ENCODE data around the gene CDC26. TPM values are rescaled to one million over a fixed set of nuclear protein-coding genes. Genes with fewer than 3 reads are reported as not detected.
"Not testable (repeated sequence)": the region's sequence is repeated elsewhere in the genome, so short reads cannot be mapped to it uniquely, and the experiment has no call there.

Gene CDC26
- total and polyA plus RNA-seq, 4 donors = 19.0 to 41.8 (median 23.8) TPM

DNA sequence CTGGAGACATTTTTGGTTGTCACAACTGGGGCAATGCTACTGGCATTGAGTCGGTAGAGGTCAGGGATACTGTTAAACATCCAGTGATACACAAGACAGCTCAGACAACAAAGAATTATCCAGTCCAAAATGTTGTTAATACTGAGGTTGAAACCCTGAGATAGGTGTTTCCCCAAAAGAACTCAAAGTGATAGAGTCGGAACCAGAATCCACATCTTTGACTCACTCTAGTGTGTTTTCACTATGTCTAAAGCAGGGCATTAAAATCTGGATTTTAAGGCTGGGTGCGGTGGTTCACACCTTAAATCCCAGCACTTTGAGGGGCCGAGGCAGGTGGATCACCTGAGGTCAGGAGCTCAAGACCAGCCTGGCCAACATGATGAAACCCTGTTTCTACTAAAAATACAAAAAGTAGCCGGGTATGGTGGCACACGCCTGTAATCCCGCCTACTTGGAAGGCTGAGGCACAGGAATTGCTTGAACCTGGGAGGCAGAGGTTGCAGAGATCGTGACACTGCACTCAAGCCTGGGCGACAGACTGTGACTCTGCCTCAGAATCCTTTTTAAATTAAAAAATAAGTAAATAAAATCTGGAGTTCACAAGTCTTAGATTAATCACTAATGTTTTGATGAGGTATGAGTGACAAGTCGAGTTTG, 37.0 kb downstream of the CDC26 start:
- H3K27ac ChIP-seq (ENCODE audit: low read depth in 1 of 2, low read length in 1 of 2) = no peak overlapping the region
- H3K36me3 ChIP-seq (ENCODE audit: control insufficient read depth in 4 of 4, insufficient read depth in 4 of 4, low read length in 4 of 4) = no peaks in the 10 kb centered on the region
- DNase-seq = no peak
- no peak for ATAC-seq (ENCODE audit: insufficient read depth, low FRiP score)
- H3K4me3 ChIP-seq = no peak overlapping the region
- no peaks in the 10 kb centered on the region for H3K9me3 ChIP-seq (ENCODE audit: control insufficient read depth in 4 of 4, insufficient read depth in 3 of 4, low read length in 3 of 4)
- no peaks in the 10 kb centered on the region for H3K27me3 ChIP-seq (ENCODE audit: control insufficient read depth in 3 of 3, insufficient read depth in 3 of 3, low read length in 2 of 3)
- TF ChIP-seq, protein P1, sequence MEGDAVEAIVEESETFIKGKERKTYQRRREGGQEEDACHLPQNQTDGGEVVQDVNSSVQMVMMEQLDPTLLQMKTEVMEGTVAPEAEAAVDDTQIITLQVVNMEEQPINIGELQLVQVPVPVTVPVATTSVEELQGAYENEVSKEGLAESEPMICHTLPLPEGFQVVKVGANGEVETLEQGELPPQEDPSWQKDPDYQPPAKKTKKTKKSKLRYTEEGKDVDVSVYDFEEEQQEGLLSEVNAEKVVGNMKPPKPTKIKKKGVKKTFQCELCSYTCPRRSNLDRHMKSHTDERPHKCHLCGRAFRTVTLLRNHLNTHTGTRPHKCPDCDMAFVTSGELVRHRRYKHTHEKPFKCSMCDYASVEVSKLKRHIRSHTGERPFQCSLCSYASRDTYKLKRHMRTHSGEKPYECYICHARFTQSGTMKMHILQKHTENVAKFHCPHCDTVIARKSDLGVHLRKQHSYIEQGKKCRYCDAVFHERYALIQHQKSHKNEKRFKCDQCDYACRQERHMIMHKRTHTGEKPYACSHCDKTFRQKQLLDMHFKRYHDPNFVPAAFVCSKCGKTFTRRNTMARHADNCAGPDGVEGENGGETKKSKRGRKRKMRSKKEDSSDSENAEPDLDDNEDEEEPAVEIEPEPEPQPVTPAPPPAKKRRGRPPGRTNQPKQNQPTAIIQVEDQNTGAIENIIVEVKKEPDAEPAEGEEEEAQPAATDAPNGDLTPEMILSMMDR (IDR thresholded peaks at IDR 0.05; ENCODE audit: control extremely low read depth, extremely low read depth) = no peak
- WGBS, 2 donors = 92% methylated on average over 10 of the region's 10 CpGs
- H3K9ac ChIP-seq (ENCODE audit: insufficient read depth in 1 of 2, low read length in 2 of 2) = no peak overlapping the region
- peaks cover 3 to 10% (median 5%) of the 10 kb centered on the region in 5 donors for H3K4me1 ChIP-seq (ENCODE audit: control insufficient read depth in 5 of 5, insufficient read depth in 5 of 5, low read length in 5 of 5)

DNA sequence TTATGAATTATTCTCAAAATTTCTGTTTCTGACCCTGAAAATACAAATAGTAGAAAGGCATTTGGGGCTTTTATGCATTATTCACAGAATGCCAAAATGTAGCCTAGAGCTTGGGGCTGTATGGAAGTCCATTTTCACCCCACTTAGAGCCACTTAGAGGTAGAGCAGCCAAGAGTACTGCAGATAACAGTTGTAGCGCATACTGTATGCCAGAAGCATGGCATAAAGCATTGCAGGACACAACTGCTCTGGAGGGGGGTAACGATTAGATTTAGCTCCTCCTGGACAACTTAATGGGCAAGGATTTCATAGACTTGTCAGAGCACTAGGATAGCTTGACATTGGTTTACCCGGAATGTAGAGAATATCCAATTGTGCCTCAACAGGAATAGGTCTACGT, 38.3 kb downstream of the CDC26 start:
- no peak for ATAC-seq (ENCODE audit: insufficient read depth, low FRiP score)

DNA sequence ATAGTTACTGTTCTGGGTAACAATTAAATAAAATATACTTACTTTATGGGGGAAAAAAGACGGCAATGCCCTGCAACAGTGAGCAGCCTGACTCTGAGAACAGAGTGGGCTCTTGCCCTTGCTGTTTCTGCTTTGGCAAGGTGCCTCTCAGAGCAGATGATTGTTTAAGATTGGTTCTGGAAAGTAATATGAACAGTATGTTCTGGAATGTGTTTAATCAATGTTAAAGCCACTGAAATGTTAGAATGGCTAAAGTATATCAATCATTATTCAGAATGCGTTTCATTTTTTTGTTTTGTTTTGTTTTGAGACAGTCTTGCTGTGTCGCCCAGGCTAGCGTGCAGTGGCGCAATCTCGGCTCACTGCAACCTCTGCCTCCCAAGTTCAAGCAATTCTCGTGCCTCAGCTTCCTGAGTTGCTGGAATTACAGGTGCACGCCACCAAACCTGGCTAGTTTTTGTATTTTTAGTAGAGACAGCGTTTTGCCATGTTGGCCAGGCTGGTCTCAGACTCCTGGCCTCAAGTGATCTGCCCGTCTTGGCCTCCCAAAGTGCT, 39.6 kb downstream of the CDC26 start:
- 58 to 73% methylated on average over 10 of the region's 10 CpGs for WGBS, 2 donors

More for the DNA sequence above, 38.3 kb downstream of the CDC26 start:
- DNase-seq = no peak
- Histone ChIP-seq H3K4me1 (ENCODE audit: control insufficient read depth in 5 of 5, insufficient read depth in 5 of 5, low read length in 5 of 5) (peaks cover 3 to 13% (median 9%) of the 10 kb centered on the region in 5 donors), H3K4me3 (no peak overlapping the region), H3K9me3 (ENCODE audit: control insufficient read depth in 4 of 4, insufficient read depth in 3 of 4, low read length in 3 of 4) (no peaks in the 10 kb centered on the region), H3K9ac (ENCODE audit: insufficient read depth in 1 of 2, low read length in 2 of 2) (no peak overlapping the region), H3K27me3 (ENCODE audit: control insufficient read depth in 3 of 3, insufficient read depth in 3 of 3, low read length in 2 of 3) (no peaks in the 10 kb centered on the region), H3K27ac (ENCODE audit: low read depth in 1 of 2, low read length in 1 of 2) (no peak overlapping the region), H3K36me3 (ENCODE audit: control insufficient read depth in 4 of 4, insufficient read depth in 4 of 4, low read length in 4 of 4) (no peaks in the 10 kb centered on the region)
- TF ChIP-seq, protein P1 (IDR thresholded peaks at IDR 0.05; ENCODE audit: control extremely low read depth, extremely low read depth) = no peak
- 91 to 94% methylated on average over 4 of the region's 4 CpGs for WGBS, 2 donors

DNA sequence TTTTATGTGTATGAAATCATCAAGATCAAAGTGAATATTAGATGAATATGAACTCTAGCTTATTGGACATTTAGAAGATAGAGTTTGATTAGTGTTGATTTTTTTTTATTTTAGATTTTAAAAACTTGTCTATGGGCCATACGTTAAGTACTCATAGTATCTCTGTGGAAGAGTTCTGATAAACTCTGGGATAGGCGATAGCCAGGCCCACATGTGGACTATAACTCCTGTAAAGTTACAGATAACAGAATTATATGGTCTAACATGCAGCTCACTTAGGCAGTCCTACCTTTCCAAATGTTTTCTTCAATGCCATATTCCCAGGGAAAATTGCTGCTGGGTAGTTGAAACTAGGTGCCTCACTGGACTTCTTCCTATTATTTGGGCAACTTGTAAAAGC, 43.7 kb downstream of the CDC26 start:
- H3K27me3 ChIP-seq (ENCODE audit: control insufficient read depth in 3 of 3, insufficient read depth in 3 of 3, low read length in 2 of 3) = no peaks in the 10 kb centered on the region
- peaks cover 0 to 2% (median 0%) of the 10 kb centered on the region in 4 donors for H3K36me3 ChIP-seq (ENCODE audit: control insufficient read depth in 4 of 4, insufficient read depth in 4 of 4, low read length in 4 of 4)
- no peak overlapping the region for H3K27ac ChIP-seq (ENCODE audit: low read depth in 1 of 2, low read length in 1 of 2)
- peaks cover 0 to 13% (median 7%) of the 10 kb centered on the region in 5 donors for H3K4me1 ChIP-seq (ENCODE audit: control insufficient read depth in 5 of 5, insufficient read depth in 5 of 5, low read length in 5 of 5)
- no peak for DNase-seq
- no peak overlapping the region for H3K4me3 ChIP-seq
- H3K9ac ChIP-seq (ENCODE audit: insufficient read depth in 1 of 2, low read length in 2 of 2) = no peak overlapping the region
- WGBS, 2 donors = 98 to 100% methylated on average over 2 of the region's 2 CpGs
- no peaks in the 10 kb centered on the region for H3K9me3 ChIP-seq (ENCODE audit: control insufficient read depth in 4 of 4, insufficient read depth in 3 of 4, low read length in 3 of 4)
- TF ChIP-seq, protein P1 (IDR thresholded peaks at IDR 0.05; ENCODE audit: control extremely low read depth, extremely low read depth) = no peak
- no peak for ATAC-seq (ENCODE audit: insufficient read depth, low FRiP score)

More for the DNA sequence above, 39.6 kb downstream of the CDC26 start:
- H3K4me3 ChIP-seq; H3K9ac ChIP-seq (ENCODE audit: insufficient read depth in 1 of 2, low read length in 2 of 2); ATAC-seq (ENCODE audit: insufficient read depth, low FRiP score); H3K27me3 ChIP-seq (ENCODE audit: control insufficient read depth in 3 of 3, insufficient read depth in 3 of 3, low read length in 2 of 3); H3K36me3 ChIP-seq (ENCODE audit: control insufficient read depth in 4 of 4, insufficient read depth in 4 of 4, low read length in 4 of 4); DNase-seq; H3K27ac ChIP-seq (ENCODE audit: low read depth in 1 of 2, low read length in 1 of 2); H3K9me3 ChIP-seq (ENCODE audit: control insufficient read depth in 4 of 4, insufficient read depth in 3 of 4, low read length in 3 of 4): not testable (repeated sequence)
- peaks cover 3 to 13% (median 9%) of the 10 kb centered on the region in 5 donors for H3K4me1 ChIP-seq (ENCODE audit: control insufficient read depth in 5 of 5, insufficient read depth in 5 of 5, low read length in 5 of 5)

Measured in lung (tissue), 12 donors.